SK-N-SH (cell line): ENCODE measurements around the gene RGN. TPM values are rescaled to one million over a fixed set of nuclear protein-coding genes. Genes with fewer than 3 reads are reported as not detected.
"Not testable (repeated sequence)": the region's sequence is repeated elsewhere in the genome, so short reads cannot be mapped to it uniquely, and the experiment has no call there.

Experiments
- CTCF ChIA-PET: fragments of 300-600, 350-600 bp; formaldehyde crosslinking; extraction: SDS; loops from one replicate; lab custom pipeline; 2021; lab: Yijun Ruan, JAX
- POLR2A ChIA-PET: fragments of 350-600 bp; sonication (Branson Sonifier 250); formaldehyde crosslinking; extraction: SDS; loops from one replicate; lab custom pipeline; 2020; ENCODE audit warnings: antibody characterized with exemption, inconsistent platforms; lab: Yijun Ruan, JAX
- DNase-seq: peaks from one replicate; pipeline ENCODE4 v3.0.0; 2012
- H2AFZ ChIP-seq: fragments of 200-600 bp; sonication (generic); 2 replicates; pipeline ENCODE4 v1.8.1; 2016; ENCODE audit warnings: antibody characterized with exemption, mild to moderate bottlenecking, low read depth
- H3F3A ChIP-seq: fragments of 200-600 bp; sonication (generic); replicated peaks from 2 replicates; pipeline ENCODE3; 2016; ENCODE audit warnings: antibody characterized with exemption, mild to moderate bottlenecking; ENCODE audit not compliant: insufficient read depth
- H3K27ac ChIP-seq, 2 experiments: fragments of 200-500 bp in 1 of 2; fragments of 200-600 bp in 1 of 2; sonication (Bioruptor generic) in 1 of 2; sonication (generic), shearing (Covaris generic) in 1 of 2; 2 replicates each; pipeline versions ENCODE4 v1.5.1 to v1.6.1; 2014 to 2016; ENCODE audit warnings: low read depth in 2 of 2, inconsistent platforms in 1 of 2, low read length in 1 of 2, mild to moderate bottlenecking in 1 of 2, mixed read lengths in 1 of 2
- H3K27me3 ChIP-seq: fragments of 200-600 bp; sonication (generic), shearing (Covaris generic); 2 replicates; pipeline ENCODE4 v1.6.1; 2016; ENCODE audit warnings: mixed run types; ENCODE audit not compliant: insufficient read depth
- H3K36me3 ChIP-seq, 2 experiments: fragments of 200-500 bp in 1 of 2; fragments of 200-600 bp in 1 of 2; sonication (Bioruptor generic) in 1 of 2; sonication (generic) in 1 of 2; replicated peaks in 1 of 2; 2 replicates each; pipeline versions ENCODE3 to v1.5.1; 2014 to 2016; ENCODE audit warnings: low read length in 1 of 2, mild to moderate bottlenecking in 1 of 2; ENCODE audit not compliant: insufficient read depth in 2 of 2, control insufficient read depth in 1 of 2
- H3K4me1 ChIP-seq, 2 experiments: fragments of 200-500 bp in 1 of 2; fragments of 200-600 bp in 1 of 2; sonication (Bioruptor generic) in 1 of 2; sonication (generic), shearing (Covaris generic) in 1 of 2; 2 replicates each; pipeline versions ENCODE4 v1.5.1 to v1.6.1; 2014 to 2016; ENCODE audit warnings: low read depth in 1 of 2, low read length in 1 of 2, mixed run types in 1 of 2; ENCODE audit not compliant: insufficient read depth in 2 of 2, control insufficient read depth in 1 of 2
- H3K4me2 ChIP-seq: fragments of 200-600 bp; sonication (generic), shearing (Covaris generic); 2 replicates; pipeline ENCODE4 v1.6.1; 2017; ENCODE audit warnings: mixed run types
- H3K4me3 ChIP-seq, 2 experiments: fragments of 200-500 bp in 1 of 2; fragments of 200-600 bp in 1 of 2; sonication (Bioruptor generic) in 1 of 2; sonication (generic), shearing (Covaris generic) in 1 of 2; 2 replicates each; pipeline versions ENCODE4 v1.5.1 to v1.8.1; 2014 to 2016; ENCODE audit warnings: low read depth in 2 of 2, inconsistent platforms in 1 of 2, low read length in 1 of 2, mild to moderate bottlenecking in 1 of 2, mixed read lengths in 1 of 2, moderate library complexity in 1 of 2
- H3K79me2 ChIP-seq: fragments of 200-600 bp; sonication (generic); 2 replicates; pipeline ENCODE4 v1.8.1; 2017; ENCODE audit warnings: mild to moderate bottlenecking; ENCODE audit not compliant: insufficient read depth
- H3K9ac ChIP-seq: fragments of 200-600 bp; sonication (generic); 2 replicates; pipeline ENCODE4 v1.6.1; 2017; ENCODE audit warnings: mixed run types
- H3K9me2 ChIP-seq: fragments of 200-600 bp; sonication (generic); 2 replicates; pipeline ENCODE4 v1.6.1; 2017; ENCODE audit warnings: mixed run types
- H3K9me3 ChIP-seq: fragments of 200-600 bp; sonication (generic); 2 replicates; pipeline ENCODE4 v1.6.1; 2017; ENCODE audit warnings: mixed run types, mild to moderate bottlenecking, moderate library complexity
- H4K20me1 ChIP-seq: fragments of 200-600 bp; sonication (generic); 2 replicates; pipeline ENCODE4 v1.6.1; 2017; ENCODE audit warnings: mild to moderate bottlenecking, mixed run types; ENCODE audit not compliant: insufficient read depth
- CHD2 ChIP-seq: fragments of 150-350 bp; IDR thresholded peaks from 2 replicates; pipeline ENCODE4 v1.6.1; 2018; ENCODE audit warnings: low read length; ENCODE audit not compliant: partially characterized antibody
- FOSL2 ChIP-seq: IDR thresholded peaks from 2 replicates; pipeline ENCODE4 v1.4.0; 2012; ENCODE audit warnings: low read depth, mild to moderate bottlenecking, moderate library complexity, borderline replicate concordance
- MAX ChIP-seq: IDR thresholded peaks from 2 replicates; pipeline ENCODE4 v1.4.0; 2012; ENCODE audit warnings: low read depth
- MEF2A ChIP-seq: IDR thresholded peaks from 2 replicates; pipeline ENCODE4 v1.4.0; 2012; ENCODE audit warnings: low read depth, borderline replicate concordance
- SIN3A ChIP-seq: IDR thresholded peaks from 2 replicates; pipeline ENCODE4 v1.6.1; 2012; ENCODE audit warnings: low read depth, mild to moderate bottlenecking, low read length, moderate library complexity, borderline replicate concordance
- TCF12 ChIP-seq: IDR thresholded peaks from 2 replicates; pipeline ENCODE4 v1.4.0; 2012
- YY1 ChIP-seq: IDR thresholded peaks from 2 replicates; pipeline ENCODE4 v1.4.0; 2012; ENCODE audit warnings: low read depth, mild to moderate bottlenecking
- WGBS: methylation state at CpG from one replicate; pipeline ENCODE4 v1.1.6; 2017; ENCODE audit warnings: low lambda C conversion rate; 5-methylcytosine and 5-hydroxymethylcytosine counted together
- polyA plus RNA-seq, 3 experiments: library from polyadenylated mRNA; depleted of rRNA; stranded (reverse); fragments of >200 nt; gene quantifications; 2 replicates each; pipeline ENCODE4 v1.2.3, GENCODE V29; 2012
- TF ChIP-seq, protein P1 (sequence below): IDR thresholded peaks from 2 replicates; pipeline ENCODE4 v1.4.0; 2012; ENCODE audit warnings: low read depth, borderline replicate concordance
- TF ChIP-seq, protein P2 (sequence below): fragments of 150-350 bp; IDR thresholded peaks from 2 replicates; pipeline ENCODE4 v1.6.1; 2016; ENCODE audit warnings: mild to moderate bottlenecking, low read depth, low read length

The RGN gene
- polyA plus RNA-seq, 1 of the 3 experiments (the other 2 are of a cell fraction) = 0.05 TPM

GRCh38 chrX:47112316-47112954 is 34.2 kb downstream of the RGN start:
- no peaks in the 10 kb centered on the region for H3K36me3 ChIP-seq
- no peak overlapping the region for H3K4me2 ChIP-seq
- H4K20me1 ChIP-seq = no peaks in the 10 kb centered on the region
- TF ChIP-seq YY1 (no peak), MAX (no peak), TCF12 (no peak), CHD2 (no peak), SIN3A (no peak), MEF2A (no peak), FOSL2 (no peak)
- TF ChIP-seq, protein P1, sequence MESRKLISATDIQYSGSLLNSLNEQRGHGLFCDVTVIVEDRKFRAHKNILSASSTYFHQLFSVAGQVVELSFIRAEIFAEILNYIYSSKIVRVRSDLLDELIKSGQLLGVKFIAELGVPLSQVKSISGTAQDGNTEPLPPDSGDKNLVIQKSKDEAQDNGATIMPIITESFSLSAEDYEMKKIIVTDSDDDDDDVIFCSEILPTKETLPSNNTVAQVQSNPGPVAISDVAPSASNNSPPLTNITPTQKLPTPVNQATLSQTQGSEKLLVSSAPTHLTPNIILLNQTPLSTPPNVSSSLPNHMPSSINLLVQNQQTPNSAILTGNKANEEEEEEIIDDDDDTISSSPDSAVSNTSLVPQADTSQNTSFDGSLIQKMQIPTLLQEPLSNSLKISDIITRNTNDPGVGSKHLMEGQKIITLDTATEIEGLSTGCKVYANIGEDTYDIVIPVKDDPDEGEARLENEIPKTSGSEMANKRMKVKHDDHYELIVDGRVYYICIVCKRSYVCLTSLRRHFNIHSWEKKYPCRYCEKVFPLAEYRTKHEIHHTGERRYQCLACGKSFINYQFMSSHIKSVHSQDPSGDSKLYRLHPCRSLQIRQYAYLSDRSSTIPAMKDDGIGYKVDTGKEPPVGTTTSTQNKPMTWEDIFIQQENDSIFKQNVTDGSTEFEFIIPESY = no peak
- TF ChIP-seq, protein P2, sequence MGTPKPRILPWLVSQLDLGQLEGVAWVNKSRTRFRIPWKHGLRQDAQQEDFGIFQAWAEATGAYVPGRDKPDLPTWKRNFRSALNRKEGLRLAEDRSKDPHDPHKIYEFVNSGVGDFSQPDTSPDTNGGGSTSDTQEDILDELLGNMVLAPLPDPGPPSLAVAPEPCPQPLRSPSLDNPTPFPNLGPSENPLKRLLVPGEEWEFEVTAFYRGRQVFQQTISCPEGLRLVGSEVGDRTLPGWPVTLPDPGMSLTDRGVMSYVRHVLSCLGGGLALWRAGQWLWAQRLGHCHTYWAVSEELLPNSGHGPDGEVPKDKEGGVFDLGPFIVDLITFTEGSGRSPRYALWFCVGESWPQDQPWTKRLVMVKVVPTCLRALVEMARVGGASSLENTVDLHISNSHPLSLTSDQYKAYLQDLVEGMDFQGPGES = no peak
- no peak overlapping the region for H3K27ac ChIP-seq
- no peaks in the 10 kb centered on the region for H3K4me1 ChIP-seq
- WGBS = 69% methylated on average over 7 of the region's 9 CpGs
- no peaks in the 10 kb centered on the region for H3K9me2 ChIP-seq
- DNase-seq = no peak
- ChIA-PET POLR2A (no interaction called here), CTCF (interaction anchor here (2.3 kb wide), 1 partner anchor 19 kb away, joined by 6 read pairs; no protein-coding TSS in a partner anchor)
- H3F3A ChIP-seq = no peaks in the 10 kb centered on the region
- H3K9me3 ChIP-seq = no peaks in the 10 kb centered on the region
- H3K9ac ChIP-seq = no peak overlapping the region
- H3K4me3 ChIP-seq = no peak overlapping the region
- H2AFZ ChIP-seq = no peak overlapping the region
- H3K79me2 ChIP-seq = no peaks in the 10 kb centered on the region
- no peaks in the 10 kb centered on the region; the same call in 1 of the 2 replicates for H3K27me3 ChIP-seq

DNA sequence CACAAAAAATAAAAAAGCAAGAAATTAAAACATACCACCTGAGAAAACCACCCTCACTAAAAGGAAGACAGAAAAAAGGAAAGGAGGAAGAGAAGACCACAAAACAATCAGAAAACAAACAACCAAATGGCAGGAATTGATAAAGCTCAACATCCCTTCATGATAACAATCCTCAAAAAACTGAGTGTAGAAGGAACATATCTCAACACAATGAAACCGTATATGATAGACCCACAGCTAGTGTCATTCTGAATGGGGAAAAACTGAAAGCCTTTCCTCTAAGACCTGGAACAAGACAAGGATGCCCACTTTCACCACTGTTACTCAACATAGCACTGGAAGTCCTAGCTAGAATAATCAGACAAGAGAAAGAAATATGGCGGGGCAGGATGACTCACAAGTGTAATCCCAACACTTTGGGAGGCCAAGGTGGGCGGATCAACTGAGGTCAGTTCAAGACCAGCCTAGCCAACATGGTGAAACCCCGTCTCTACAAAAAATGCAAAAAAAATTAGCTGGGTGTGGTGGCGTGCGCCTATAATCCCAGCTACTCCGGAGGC is 38.4 kb downstream of the RGN start:
- DNase-seq, H4K20me1 ChIP-seq, CTCF ChIA-PET, H3K4me3 ChIP-seq, H3K36me3 ChIP-seq, H3K4me2 ChIP-seq, H3K4me1 ChIP-seq, H3K79me2 ChIP-seq, H3K9me3 ChIP-seq, H3K9me2 ChIP-seq, H2AFZ ChIP-seq, H3K27me3 ChIP-seq, H3F3A ChIP-seq, H3K9ac ChIP-seq, POLR2A ChIA-PET, H3K27ac ChIP-seq: not testable (repeated sequence)
- WGBS = 63% methylated on average over 7 of the region's 7 CpGs

- H3K9ac ChIP-seq, H2AFZ ChIP-seq, CTCF ChIA-PET, H3K27me3 ChIP-seq, H3K9me2 ChIP-seq, H3K9me3 ChIP-seq, H3K27ac ChIP-seq, POLR2A ChIA-PET, H3K79me2 ChIP-seq, H3K4me2 ChIP-seq, H3K36me3 ChIP-seq, H3K4me3 ChIP-seq, DNase-seq, H3K4me1 ChIP-seq, H3F3A ChIP-seq, H4K20me1 ChIP-seq: not testable (repeated sequence)
- 45% methylated on average over 3 of the region's 3 CpGs for WGBS
Observed at GRCh38 chrX:47124466-47124865, 46.2 kb downstream of the RGN start.
